Stimulated activated CD4-positive, alpha-beta T cell treated with anti-CD3 and anti-CD28 coated beads, Interleukin-15, amount 100 ng/mL, for 1 hour (primary cell): ENCODE data around the gene ICA1L.

ENCODE experiments used
- DNase-seq, 2 donors: peaks; one replicate each; pipeline ENCODE4 v3.0.0-alpha.2; 2020; ENCODE audit warnings: low read depth in 1 of 2, low spot score in 1 of 2

Gene ICA1L

GRCh38 chr2:202782940-202783558 lies 88.5 kb downstream of the ICA1L start:
- DNase-seq: no peak

- no peak for DNase-seq
Measured at GRCh38 chr2:202780514-202781021, 91.0 kb downstream of the ICA1L start.

- no peak for DNase-seq
Measured at GRCh38 chr2:202778217-202778616, 93.3 kb downstream of the ICA1L start.

GRCh38 chr2:202774104-202774503 lies 97.5 kb downstream of the ICA1L start:
- no peak for DNase-seq

- DNase-seq: no peak
Measured at GRCh38 chr2:202773301-202773973, 98.1 kb downstream of the ICA1L start.

- DNase-seq: no peak
Measured at GRCh38 chr2:202771741-202772460, 99.7 kb downstream of the ICA1L start.

GRCh38 chr2:202771336-202771735 lies 100.2 kb downstream of the ICA1L start:
- no peak for DNase-seq

- DNase-seq: no peak
Measured at GRCh38 chr2:202769201-202769600, 102.4 kb downstream of the ICA1L start.

GRCh38 chr2:202768273-202768672 lies 103.3 kb downstream of the ICA1L start:
- DNase-seq: no peak

GRCh38 chr2:202765436-202765835 lies 106.1 kb downstream of the ICA1L start:
- DNase-seq: no peak

- no peak for DNase-seq
Measured at GRCh38 chr2:202764991-202765390, 106.6 kb downstream of the ICA1L start.

- no peak for DNase-seq
Measured at GRCh38 chr2:202763916-202764315, 107.7 kb downstream of the ICA1L start.

- DNase-seq: no peak
Measured at GRCh38 chr2:202762556-202762955, 109.0 kb downstream of the ICA1L start.

GRCh38 chr2:202760848-202761247 lies 110.7 kb downstream of the ICA1L start:
- no peak for DNase-seq

- no peak for DNase-seq
Measured at GRCh38 chr2:202758604-202759003, 113.0 kb downstream of the ICA1L start.

GRCh38 chr2:202758128-202758527 lies 113.4 kb downstream of the ICA1L start:
- no peak for DNase-seq

GRCh38 chr2:202757339-202757738 lies 114.2 kb downstream of the ICA1L start:
- no peak for DNase-seq

- no peak for DNase-seq
Measured at GRCh38 chr2:202756598-202756997, 115.0 kb downstream of the ICA1L start.

GRCh38 chr2:202754936-202755335 lies 116.6 kb downstream of the ICA1L start:
- no peak for DNase-seq

- no peak for DNase-seq
Measured at GRCh38 chr2:202752071-202752470, 119.5 kb downstream of the ICA1L start.

- no peak for DNase-seq
Measured at GRCh38 chr2:202750763-202751427, 120.7 kb downstream of the ICA1L start.

GRCh38 chr2:202749477-202749876 lies 122.1 kb downstream of the ICA1L start:
- DNase-seq: no peak
